Measurements from ENCODE around the gene GPR141.

GRCh38 chr7:37771801-37772200 is 88.2 kb downstream of the GPR141 start:
- no peak for TF ChIP-seq TCF4 (CRISPR knock-in tag; IDR thresholded peaks at IDR 0.05; ENCODE audit: borderline replicate concordance)
- no peak for TF ChIP-seq ESRRG (CRISPR knock-in tag; IDR thresholded peaks at IDR 0.05)
- no peak for TF ChIP-seq ZFP3 (CRISPR knock-in tag; IDR thresholded peaks at IDR 0.05)
- no peak for TF ChIP-seq TSHZ2 (CRISPR knock-in tag; IDR thresholded peaks at IDR 0.05)
- TF ChIP-seq PPARA (CRISPR knock-in tag; IDR thresholded peaks at IDR 0.05; ENCODE audit: borderline replicate concordance): no peak
